ENCODE measurements around the gene TSR3. TPM values are rescaled to one million over a fixed set of nuclear protein-coding genes. Genes with fewer than 3 reads are reported as not detected.
A peak's percentile ranks its signal among the peaks of the same experiment; 100 is the strongest.

Gene TSR3
- total RNA-seq, 6 donors from 2014 or later = 55.6 to 74.5 (median 65.1) TPM

DNA sequence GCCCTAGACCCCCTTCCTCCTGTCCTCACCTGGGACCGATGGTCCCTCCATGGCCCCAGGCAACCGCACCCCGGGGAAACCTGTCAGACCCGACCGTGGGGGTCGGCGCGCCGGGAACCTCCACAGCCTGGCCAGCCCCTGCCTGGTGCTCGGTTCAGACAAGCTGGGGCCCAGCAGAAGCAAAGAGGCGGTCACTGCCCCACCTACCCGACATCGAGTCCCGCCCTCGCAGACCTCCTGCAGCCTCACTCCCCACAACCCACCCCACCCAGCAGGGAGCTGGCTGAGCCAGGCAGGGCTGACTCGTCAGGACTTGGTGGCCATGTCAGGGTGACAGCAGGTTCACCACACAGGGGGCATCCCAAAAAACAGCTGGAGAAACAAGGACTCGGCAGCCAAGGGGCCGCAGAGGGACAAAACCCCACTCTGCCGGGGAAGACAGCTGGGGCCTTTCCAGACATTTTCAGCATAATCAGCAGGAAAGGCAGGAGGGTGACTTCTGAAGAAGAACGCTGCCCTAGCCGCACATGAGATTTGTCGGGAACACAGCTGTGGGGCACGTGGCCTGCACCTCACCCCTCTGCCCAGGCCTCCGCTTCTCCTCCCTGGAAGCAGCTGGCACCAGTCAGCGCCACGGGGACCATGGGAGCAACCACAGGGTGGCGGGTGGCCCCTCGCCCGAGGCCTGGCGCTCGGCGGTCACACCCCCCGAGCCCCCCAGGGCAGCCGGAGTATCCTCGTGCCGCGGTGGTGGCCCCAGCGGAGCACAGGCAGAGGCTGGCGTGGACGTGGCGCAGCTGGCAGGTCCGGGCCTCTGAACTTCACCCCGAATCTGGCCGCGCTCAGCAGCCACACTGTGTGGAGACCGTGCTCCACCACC is 23.0 kb upstream of the TSR3 start:
- Histone ChIP-seq H3K27ac (no peak overlapping the region), H3K27me3 (no peaks in the 10 kb centered on the region), H3K9me3 (no peaks in the 10 kb centered on the region), H3K36me3 (peaks cover 11 to 38% (median 21%) of the 10 kb centered on the region in 4 donors), H3K4me3 (no peak overlapping the region), H3K4me1 (peaks cover 9 to 18% (median 17%) of the 10 kb centered on the region in 4 donors)
- TF ChIP-seq CTCF (IDR thresholded peaks at IDR 0.05) (no peak), EP300 (IDR thresholded peaks at IDR 0.05) (no peak), POLR2A (IDR thresholded peaks at IDR 0.05) (no peak), POLR2AphosphoS5 (IDR thresholded peaks at IDR 0.05) (no peak)
- DNase-seq (peak in 1 of 2 donors; percentile 78), ATAC-seq (ENCODE audit: low FRiP score in 2 of 2) (no peak)
- 92 to 94% methylated on average over 9 to 46 of the region's 46 CpGs for WGBS, 2 donors

DNA sequence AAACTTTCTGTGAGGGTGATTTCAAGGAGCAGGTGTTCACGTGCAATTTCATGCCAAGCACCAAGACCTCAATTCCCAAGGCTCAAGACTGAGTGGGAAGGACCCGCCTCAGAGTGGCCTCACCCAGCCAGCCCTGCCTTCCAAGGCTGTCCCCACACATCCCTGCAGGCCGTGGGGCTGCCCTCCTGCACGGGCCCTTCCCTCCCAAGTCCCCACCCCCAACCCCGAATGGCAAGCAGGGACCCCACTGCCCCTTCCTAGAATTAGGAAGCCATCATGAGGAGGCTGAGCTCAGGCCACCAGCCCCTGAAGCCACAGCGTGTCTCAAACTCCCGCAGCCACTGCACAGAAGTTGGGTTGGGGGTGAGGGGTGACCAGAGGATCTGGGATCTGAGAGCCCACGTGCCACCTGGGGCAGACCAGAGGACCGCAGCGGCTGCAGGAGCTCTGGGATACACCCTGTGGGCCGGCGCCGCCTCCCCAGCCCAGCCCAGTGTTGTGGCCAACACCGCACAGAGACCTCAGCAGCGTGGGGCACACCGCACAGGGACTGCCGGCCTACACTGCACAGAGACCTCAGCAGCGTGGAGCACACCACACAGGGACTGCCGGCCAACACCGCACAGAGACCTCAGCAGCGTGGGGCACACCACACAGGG is 20.7 kb upstream of the TSR3 start:
- H3K27ac ChIP-seq = no peak overlapping the region
- H3K36me3 ChIP-seq = peaks cover 12 to 50% (median 28%) of the 10 kb centered on the region in 4 donors
- no peaks in the 10 kb centered on the region for H3K27me3 ChIP-seq
- WGBS, 2 donors = 96 to 97% methylated on average over 2 to 15 of the region's 21 CpGs
- no peak overlapping the region for H3K4me3 ChIP-seq
- no peaks in the 10 kb centered on the region for H3K4me1 ChIP-seq
- H3K9me3 ChIP-seq = no peaks in the 10 kb centered on the region
- DNase-seq = peak in 1 of 2 donors; percentile 64
- ATAC-seq (ENCODE audit: low FRiP score in 2 of 2) = no peak
- no peak for TF ChIP-seq POLR2AphosphoS5 (IDR thresholded peaks at IDR 0.05)
- no peak for TF ChIP-seq POLR2A (IDR thresholded peaks at IDR 0.05)

- no peaks in the 10 kb centered on the region for H3K4me1 ChIP-seq
- H3K27me3 ChIP-seq = no peaks in the 10 kb centered on the region
- DNase-seq (peak in 1 of 2 donors; percentile 63), ATAC-seq (ENCODE audit: low FRiP score in 2 of 2) (no peak)
- no peak overlapping the region for H3K4me3 ChIP-seq
- H3K36me3 ChIP-seq = peaks cover 14 to 58% (median 35%) of the 10 kb centered on the region in 4 donors
- WGBS, 2 donors = 92 to 94% methylated on average over 32 to 33 of the region's 33 CpGs
- no peak overlapping the region for H3K27ac ChIP-seq
- no peaks in the 10 kb centered on the region for H3K9me3 ChIP-seq
- TF ChIP-seq POLR2AphosphoS5 (IDR thresholded peaks at IDR 0.05) (no peak), POLR2A (IDR thresholded peaks at IDR 0.05) (no peak), EP300 (IDR thresholded peaks at IDR 0.05) (no peak), CTCF (IDR thresholded peaks at IDR 0.05) (no peak)
These were observed 19.6 kb upstream of the TSR3 start for GRCh38 chr16:1371054-1371978.

- H3K9me3 ChIP-seq = no peaks in the 10 kb centered on the region
- peak in 1 of 2 donors; percentile 58 for DNase-seq
- H3K27me3 ChIP-seq = no peaks in the 10 kb centered on the region
- TF ChIP-seq EP300 (IDR thresholded peaks at IDR 0.05) (no peak), CTCF (IDR thresholded peaks at IDR 0.05) (no peak), POLR2A (IDR thresholded peaks at IDR 0.05) (no peak), POLR2AphosphoS5 (IDR thresholded peaks at IDR 0.05) (no peak)
- no peak for ATAC-seq (ENCODE audit: low FRiP score in 2 of 2)
- no peaks in the 10 kb centered on the region for H3K4me1 ChIP-seq
- 91 to 100% methylated on average over 4 to 22 of the region's 27 CpGs for WGBS, 2 donors
- no peak overlapping the region for H3K27ac ChIP-seq
- peaks cover 14 to 75% (median 59%) of the 10 kb centered on the region in 4 donors for H3K36me3 ChIP-seq
- no peak overlapping the region for H3K4me3 ChIP-seq
These were observed 16.0 kb upstream of the TSR3 start for GRCh38 chr16:1367486-1368174.

All from upper lobe of left lung (tissue), 6 donors.